NCI-H128 (cell line): ENCODE data around the gene ADCY5.

Experiments used
- DNase-seq: peaks from one replicate; lab custom pipeline; 2025; ENCODE audit not compliant: unreplicated experiment; lab: John Stamatoyannopoulos, UW

ADCY5 gene

GRCh38 chr3:123389628-123389918, 59.3 kb downstream of the ADCY5 start:
- no peak for DNase-seq

- DNase-seq, result no peak
Observed at GRCh38 chr3:123388811-123389627, 59.9 kb downstream of the ADCY5 start.

GRCh38 chr3:123388042-123388441, 60.8 kb downstream of the ADCY5 start:
- no peak for DNase-seq

GRCh38 chr3:123387532-123387931, 61.4 kb downstream of the ADCY5 start:
- DNase-seq, result no peak

- no peak for DNase-seq
Observed at GRCh38 chr3:123386477-123387040, 62.3 kb downstream of the ADCY5 start.

GRCh38 chr3:123385981-123386380, 62.9 kb downstream of the ADCY5 start:
- no peak for DNase-seq

- no peak for DNase-seq
Observed at GRCh38 chr3:123385499-123385898, 63.4 kb downstream of the ADCY5 start.

- DNase-seq, result no peak
Observed at GRCh38 chr3:123385001-123385401, 63.9 kb downstream of the ADCY5 start.

- no peak for DNase-seq
Observed at GRCh38 chr3:123384256-123384655, 64.6 kb downstream of the ADCY5 start.

- DNase-seq, result no peak
Observed at GRCh38 chr3:123383091-123384053, 65.5 kb downstream of the ADCY5 start.

- DNase-seq, result no peak
Observed at GRCh38 chr3:123380261-123380660, 68.6 kb downstream of the ADCY5 start.

- DNase-seq, result no peak
Observed at GRCh38 chr3:123379041-123379830, 69.7 kb downstream of the ADCY5 start.

GRCh38 chr3:123378409-123378915, 70.4 kb downstream of the ADCY5 start:
- no peak for DNase-seq

- DNase-seq, result no peak
Observed at GRCh38 chr3:123377243-123377740, 71.6 kb downstream of the ADCY5 start.

- DNase-seq, result no peak
Observed at GRCh38 chr3:123376451-123377242, 72.2 kb downstream of the ADCY5 start.

- DNase-seq, result no peak
Observed at GRCh38 chr3:123375014-123375940, 73.6 kb downstream of the ADCY5 start.

GRCh38 chr3:123374016-123374415, 74.9 kb downstream of the ADCY5 start:
- no peak for DNase-seq

- DNase-seq, result no peak
Observed at GRCh38 chr3:123373474-123373987, 75.4 kb downstream of the ADCY5 start.
